Testis (tissue), 3 donors: Measurements from ENCODE around the gene OGFR. TPM values are rescaled to one million over a fixed set of nuclear protein-coding genes. Genes with fewer than 3 reads are reported as not detected.

ENCODE experiments used
- DNase-seq: peaks from one replicate; pipeline ENCODE4 v3.0.0-alpha.2; 2019
- H3K27ac ChIP-seq, 2 donors: fragments of 200-600 bp; sonication (generic); one replicate each; pipeline ENCODE4 v1.5.1; 2019
- H3K27me3 ChIP-seq: fragments of 200-600 bp; sonication (generic); one replicate; pipeline ENCODE4 v1.5.1; 2019
- H3K36me3 ChIP-seq: fragments of 200-600 bp; sonication (generic); one replicate; pipeline ENCODE4 v1.5.1; 2017; ENCODE audit warnings: low read depth; ENCODE audit errors: missing control alignments
- H3K4me1 ChIP-seq: fragments of 200-600 bp; sonication (generic); one replicate; pipeline ENCODE4 v1.5.1; 2019
- H3K4me3 ChIP-seq, 2 donors: fragments of 200-600 bp; sonication (generic); one replicate each; pipeline ENCODE4 v1.5.1; 2017 to 2019
- H3K9me3 ChIP-seq: fragments of 200-600 bp; sonication (generic); one replicate; pipeline ENCODE4 v1.5.1; 2017
- POLR2A ChIP-seq: fragments of 450-650 bp; IDR thresholded peaks from one replicate; pipeline ENCODE4 v1.6.1; 2017; ENCODE audit warnings: antibody characterized with exemption, mild to moderate bottlenecking, moderate library complexity
- WGBS, 2 donors: methylation state at CpG; one replicate each; pipeline ENCODE4 v1.1.5; 2018; 5-methylcytosine and 5-hydroxymethylcytosine counted together
- intact Hi-C: fragments of 100-400 bp; cut with DNase I; formaldehyde crosslinking; loops from one replicate; pipeline ENCODE4 v1.15.1; 2023; ENCODE audit warnings: low total_unique reads
- polyA plus RNA-seq: library from polyadenylated mRNA; stranded (reverse); fragments of 350-450 nt; fragmentation: Illumina TruSeq; extraction: RNeasy Lipid Tissue Mini Kit (QIAGEN cat#74804); gene quantifications from one replicate; pipeline ENCODE4 v1.2.3, GENCODE V29; 2014; ENCODE audit warnings: low read depth, low replicate concordance; ENCODE audit not compliant: insufficient read depth
- total RNA-seq, 2 donors: library from RNA; depleted of rRNA; stranded (reverse); fragments of >200 nt; gene quantifications; one replicate each; pipeline ENCODE4 v1.2.3, GENCODE V29; 2016
- TF ChIP-seq, protein P1 (sequence below), 3 experiments: fragments of 450-650 bp in 2 of 3; fragments of 200-600 bp in 1 of 3; sonication (generic) in 1 of 3; IDR thresholded peaks; one replicate each; pipeline ENCODE4 v1.5.1; 2016 to 2019; ENCODE audit warnings: antibody characterized with exemption in 3 of 3, mild to moderate bottlenecking in 2 of 3, moderate library complexity in 1 of 3

OGFR gene
- total and polyA plus RNA-seq, 3 donors from 2014 or later, result 23.7 to 57.0 (median 46.6) TPM

GRCh38 chr20:62822239-62822787 lies 17.7 kb downstream of the OGFR start:
- Histone ChIP-seq H3K4me3 (no peak overlapping the region), H3K4me1 (peaks cover 20% of the 10 kb centered on the region), H3K27ac (no peak overlapping the region), H3K9me3 (no peaks in the 10 kb centered on the region), H3K27me3 (no peaks in the 10 kb centered on the region), H3K36me3 (no peaks in the 10 kb centered on the region)
- DNase-seq, result no peak
- TF ChIP-seq POLR2A, result no peak
- TF ChIP-seq, protein P1, sequence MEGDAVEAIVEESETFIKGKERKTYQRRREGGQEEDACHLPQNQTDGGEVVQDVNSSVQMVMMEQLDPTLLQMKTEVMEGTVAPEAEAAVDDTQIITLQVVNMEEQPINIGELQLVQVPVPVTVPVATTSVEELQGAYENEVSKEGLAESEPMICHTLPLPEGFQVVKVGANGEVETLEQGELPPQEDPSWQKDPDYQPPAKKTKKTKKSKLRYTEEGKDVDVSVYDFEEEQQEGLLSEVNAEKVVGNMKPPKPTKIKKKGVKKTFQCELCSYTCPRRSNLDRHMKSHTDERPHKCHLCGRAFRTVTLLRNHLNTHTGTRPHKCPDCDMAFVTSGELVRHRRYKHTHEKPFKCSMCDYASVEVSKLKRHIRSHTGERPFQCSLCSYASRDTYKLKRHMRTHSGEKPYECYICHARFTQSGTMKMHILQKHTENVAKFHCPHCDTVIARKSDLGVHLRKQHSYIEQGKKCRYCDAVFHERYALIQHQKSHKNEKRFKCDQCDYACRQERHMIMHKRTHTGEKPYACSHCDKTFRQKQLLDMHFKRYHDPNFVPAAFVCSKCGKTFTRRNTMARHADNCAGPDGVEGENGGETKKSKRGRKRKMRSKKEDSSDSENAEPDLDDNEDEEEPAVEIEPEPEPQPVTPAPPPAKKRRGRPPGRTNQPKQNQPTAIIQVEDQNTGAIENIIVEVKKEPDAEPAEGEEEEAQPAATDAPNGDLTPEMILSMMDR (IDR thresholded peaks at IDR 0.05), result no peak
- 90% methylated on average over 7 of the region's 7 CpGs; no CpG with 5 or more reads in 1 of the 2 donors for WGBS, 2 donors
- intact Hi-C loops, result no loop called here

DNA sequence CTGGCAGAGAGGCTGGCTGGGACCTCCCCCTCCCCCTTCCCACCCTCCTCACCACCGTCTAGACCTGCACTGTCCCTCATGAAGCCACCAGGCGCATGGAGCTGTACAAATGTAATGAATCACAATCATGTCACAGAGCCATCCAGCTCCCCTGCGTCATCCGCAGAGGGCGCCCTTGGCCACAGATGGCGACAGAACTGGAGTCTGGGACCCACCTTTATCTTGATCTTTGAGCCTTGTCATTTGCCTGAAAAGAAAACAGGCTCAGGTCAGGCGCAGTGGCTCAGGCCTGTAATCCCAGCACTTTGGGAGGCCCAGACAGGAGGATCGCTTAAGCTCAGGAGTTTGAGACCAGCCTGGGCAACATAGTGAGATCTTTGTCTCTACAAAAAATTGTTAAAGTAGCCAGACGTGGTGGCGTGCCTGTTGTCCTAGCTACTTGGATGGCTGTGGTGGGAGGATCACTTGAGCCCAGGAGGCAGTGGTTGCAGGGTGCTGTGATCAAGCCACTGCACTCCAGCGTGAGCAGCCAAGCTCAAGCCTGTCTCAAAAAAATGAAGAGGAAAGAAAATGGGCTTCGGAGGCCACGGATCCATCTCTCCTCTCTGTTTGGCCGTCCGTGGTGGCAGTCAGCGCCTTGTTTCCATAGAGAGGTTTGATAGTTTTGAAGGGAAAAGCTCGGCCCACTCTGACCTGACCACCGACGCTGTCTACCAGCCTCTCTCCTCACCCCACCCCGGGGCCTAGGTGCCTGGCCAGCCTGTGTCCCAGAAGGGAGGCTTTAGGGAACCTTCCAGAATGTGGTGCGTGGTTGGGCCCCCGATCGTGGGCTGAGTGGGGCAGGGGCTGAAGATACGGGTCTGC lies 18.4 kb downstream of the OGFR start:
- Histone ChIP-seq H3K27ac (no peak overlapping the region), H3K4me1 (peaks cover 17% of the 10 kb centered on the region), H3K27me3 (no peaks in the 10 kb centered on the region), H3K36me3 (no peaks in the 10 kb centered on the region), H3K9me3 (no peaks in the 10 kb centered on the region), H3K4me3 (no peak overlapping the region)
- WGBS, 2 donors, result 88 to 92% methylated on average over 19 to 24 of the region's 24 CpGs
- intact Hi-C loops, result no loop called here
- TF ChIP-seq POLR2A, result no peak
- TF ChIP-seq, protein P1 (IDR thresholded peaks at IDR 0.05), result no peak
- no peak for DNase-seq

GRCh38 chr20:62823688-62824475 lies 19.2 kb downstream of the OGFR start:
- H3K9me3 ChIP-seq, result no peaks in the 10 kb centered on the region
- no peak for TF ChIP-seq POLR2A
- TF ChIP-seq, protein P1 (IDR thresholded peaks at IDR 0.05), result no peak
- H3K36me3 ChIP-seq, result no peaks in the 10 kb centered on the region
- 80 to 91% methylated on average over 1 to 35 of the region's 38 CpGs for WGBS, 2 donors
- H3K27ac ChIP-seq, result no peak overlapping the region
- no peak for DNase-seq
- H3K27me3 ChIP-seq, result no peaks in the 10 kb centered on the region
- intact Hi-C loops, result no loop called here
- no peak overlapping the region for H3K4me3 ChIP-seq
- peaks cover 8% of the 10 kb centered on the region for H3K4me1 ChIP-seq

- no peak for TF ChIP-seq POLR2A
- TF ChIP-seq, protein P1 (IDR thresholded peaks at IDR 0.05), result no peak
- 35 to 71% methylated on average over 4 to 25 of the region's 36 CpGs for WGBS, 2 donors
These were observed 20.1 kb downstream of the OGFR start for GRCh38 chr20:62824476-62825332.

More at GRCh38 chr20:62824476-62825332, 20.1 kb downstream of the OGFR start:
- Histone ChIP-seq H3K4me3 (no peak overlapping the region), H3K27ac (no peak overlapping the region), H3K36me3 (no peaks in the 10 kb centered on the region), H3K9me3 (no peaks in the 10 kb centered on the region), H3K27me3 (no peaks in the 10 kb centered on the region), H3K4me1 (peaks cover 2% of the 10 kb centered on the region)
- no peak for DNase-seq
- intact Hi-C loops, result no loop called here
